GM18907 (cell line): ENCODE data around the gene RELT.

Experiments
- ATAC-seq: cut with Tn5 transposase; IDR thresholded peaks from one replicate; pipeline ENCODE4 v1.9.1; 2021; ENCODE audit warnings: mild to moderate bottlenecking, moderate library complexity; ENCODE audit not compliant: unreplicated experiment

Gene RELT

DNA sequence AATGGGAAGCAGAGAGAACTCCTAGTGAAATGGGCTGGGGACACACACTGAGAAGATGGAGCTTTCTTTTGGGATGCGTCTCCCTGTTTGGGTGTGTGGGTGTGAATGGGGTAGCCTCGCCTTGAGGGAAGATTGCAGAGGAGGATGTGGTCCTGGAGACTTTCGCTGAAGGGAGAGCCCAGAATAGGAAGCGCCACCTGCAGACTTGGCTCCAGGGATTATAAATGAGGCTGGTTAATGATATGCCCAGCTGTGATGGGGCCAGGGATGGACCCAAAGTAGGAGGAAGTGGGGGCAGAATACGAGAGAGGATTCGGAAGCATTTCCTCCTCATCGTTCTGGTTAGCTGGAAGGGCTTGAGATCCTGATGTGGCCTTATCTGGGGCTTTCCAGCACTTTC lies 13.7 kb downstream of the RELT start:
- ATAC-seq: no peak

DNA sequence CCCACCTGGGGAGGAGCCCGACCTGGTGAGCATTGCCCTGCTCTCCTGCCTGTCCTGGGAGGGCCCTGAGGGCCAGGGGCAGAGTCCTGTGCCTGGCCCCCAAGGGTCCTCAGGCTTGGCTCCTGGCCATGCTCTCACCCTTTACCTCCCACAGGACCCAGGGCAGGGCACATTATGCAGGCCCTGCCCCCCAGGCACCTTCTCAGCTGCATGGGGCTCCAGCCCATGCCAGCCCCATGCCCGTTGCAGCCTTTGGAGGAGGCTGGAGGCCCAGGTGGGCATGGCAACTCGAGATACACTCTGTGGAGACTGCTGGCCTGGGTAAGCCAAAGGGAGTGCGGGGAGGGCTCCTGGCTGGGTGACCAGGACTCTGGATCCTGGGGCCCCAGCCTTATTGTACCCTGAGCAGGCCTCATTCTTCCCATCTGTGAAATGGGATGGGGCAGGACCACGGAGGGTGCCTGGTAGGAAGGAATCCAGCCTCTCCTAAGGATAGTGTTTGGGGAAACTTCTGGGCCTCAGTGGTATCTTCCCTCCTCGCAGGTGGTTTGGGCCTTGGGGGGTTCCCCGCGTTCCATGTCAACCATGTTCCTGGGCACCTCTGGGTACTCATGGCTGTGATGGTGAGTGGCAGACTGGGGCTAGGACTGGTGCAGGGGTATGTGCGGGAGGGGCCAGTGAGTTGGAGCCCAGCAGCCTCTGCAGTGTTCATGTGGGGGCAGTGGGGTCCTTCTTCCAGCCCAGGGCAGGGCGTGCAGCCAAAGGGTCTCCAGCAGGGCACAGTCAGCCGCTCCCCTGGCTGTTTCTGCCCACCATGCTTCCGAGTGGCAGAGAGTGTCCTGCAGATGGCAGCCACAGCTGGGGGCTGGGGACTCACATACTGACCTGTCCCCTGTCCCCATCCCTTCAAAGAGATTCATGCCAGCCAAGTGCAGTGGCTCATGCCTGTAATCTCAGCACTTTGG lies 14.7 kb downstream of the RELT start:
- ATAC-seq: no peak

DNA sequence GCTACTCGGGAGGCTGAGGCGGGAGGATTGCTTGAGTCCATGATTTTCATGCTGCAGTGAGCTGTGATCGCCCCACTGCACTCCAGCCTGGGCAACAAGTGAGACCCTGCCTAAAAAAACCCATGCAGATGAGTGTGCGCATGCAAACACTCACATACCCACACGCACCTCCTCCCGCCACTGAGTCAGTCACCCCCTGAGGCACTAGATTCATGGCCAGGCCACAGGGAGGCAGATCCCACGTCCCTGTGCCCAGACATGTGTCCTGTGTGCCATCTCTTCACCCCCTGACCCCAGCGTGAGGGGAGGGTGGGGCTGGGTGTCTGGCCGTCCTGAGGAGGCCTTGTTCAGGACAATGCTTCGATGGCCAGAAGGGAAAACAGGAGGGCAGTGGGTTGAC lies 15.5 kb downstream of the RELT start:
- no peak for ATAC-seq

DNA sequence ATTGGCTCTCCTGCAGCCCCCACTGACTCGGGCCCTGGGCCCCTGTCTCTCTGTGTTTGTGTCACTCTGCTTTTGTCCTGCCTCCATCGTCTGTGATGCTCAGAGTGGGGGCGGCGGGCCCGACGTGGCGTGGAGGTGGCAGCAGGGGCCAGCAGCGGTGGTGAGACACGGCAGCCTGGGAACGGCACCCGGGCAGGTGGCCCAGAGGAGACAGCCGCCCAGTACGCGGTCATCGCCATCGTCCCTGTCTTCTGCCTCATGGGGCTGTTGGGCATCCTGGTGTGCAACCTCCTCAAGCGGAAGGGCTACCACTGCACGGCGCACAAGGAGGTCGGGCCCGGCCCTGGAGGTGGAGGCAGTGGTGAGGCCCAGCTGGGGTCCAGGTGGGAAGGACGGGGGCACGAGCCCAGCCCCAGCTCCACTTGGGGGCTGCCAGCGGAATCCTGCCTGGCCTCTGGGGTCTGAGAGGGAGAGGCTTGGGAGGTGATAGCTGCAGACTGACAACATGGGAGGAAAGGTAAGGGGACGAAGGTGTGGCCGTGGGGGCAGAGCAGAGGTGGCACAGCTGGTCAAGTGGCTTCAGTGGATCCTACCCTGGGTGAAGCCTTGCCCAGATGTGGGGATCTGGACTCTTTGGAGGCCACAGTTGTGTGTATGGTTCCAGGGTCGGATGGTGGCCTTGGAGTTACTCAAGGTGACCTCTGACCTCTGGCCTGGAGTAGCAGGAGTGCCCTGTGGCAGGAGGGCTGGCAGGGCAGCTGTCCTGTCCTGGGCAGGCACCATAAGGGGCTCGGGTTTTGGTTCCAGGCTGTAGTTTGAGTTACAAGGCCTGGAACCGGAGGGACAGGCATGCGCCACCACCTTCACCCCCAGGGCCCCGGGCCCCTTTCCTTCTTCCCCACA lies 16.2 kb downstream of the RELT start:
- no peak for ATAC-seq

DNA sequence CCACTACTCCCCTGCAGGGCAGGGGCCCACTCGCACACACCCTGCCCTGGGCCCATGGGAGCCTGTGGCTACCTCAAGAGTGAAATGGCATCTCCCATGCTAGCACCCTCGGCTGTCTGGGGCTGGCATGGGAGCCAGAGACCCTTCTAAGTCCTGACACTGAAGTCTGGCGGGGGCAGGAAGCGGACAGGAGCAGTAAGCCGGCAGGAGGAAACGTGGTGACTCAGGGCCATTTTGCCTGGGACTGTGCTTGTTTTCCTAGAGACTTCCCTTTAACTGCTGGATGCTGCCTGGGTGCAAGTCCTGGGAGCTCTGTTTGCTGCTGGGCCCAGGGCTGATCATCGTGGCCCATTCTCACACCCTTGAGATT lies 16.8 kb downstream of the RELT start:
- ATAC-seq: no peak

DNA sequence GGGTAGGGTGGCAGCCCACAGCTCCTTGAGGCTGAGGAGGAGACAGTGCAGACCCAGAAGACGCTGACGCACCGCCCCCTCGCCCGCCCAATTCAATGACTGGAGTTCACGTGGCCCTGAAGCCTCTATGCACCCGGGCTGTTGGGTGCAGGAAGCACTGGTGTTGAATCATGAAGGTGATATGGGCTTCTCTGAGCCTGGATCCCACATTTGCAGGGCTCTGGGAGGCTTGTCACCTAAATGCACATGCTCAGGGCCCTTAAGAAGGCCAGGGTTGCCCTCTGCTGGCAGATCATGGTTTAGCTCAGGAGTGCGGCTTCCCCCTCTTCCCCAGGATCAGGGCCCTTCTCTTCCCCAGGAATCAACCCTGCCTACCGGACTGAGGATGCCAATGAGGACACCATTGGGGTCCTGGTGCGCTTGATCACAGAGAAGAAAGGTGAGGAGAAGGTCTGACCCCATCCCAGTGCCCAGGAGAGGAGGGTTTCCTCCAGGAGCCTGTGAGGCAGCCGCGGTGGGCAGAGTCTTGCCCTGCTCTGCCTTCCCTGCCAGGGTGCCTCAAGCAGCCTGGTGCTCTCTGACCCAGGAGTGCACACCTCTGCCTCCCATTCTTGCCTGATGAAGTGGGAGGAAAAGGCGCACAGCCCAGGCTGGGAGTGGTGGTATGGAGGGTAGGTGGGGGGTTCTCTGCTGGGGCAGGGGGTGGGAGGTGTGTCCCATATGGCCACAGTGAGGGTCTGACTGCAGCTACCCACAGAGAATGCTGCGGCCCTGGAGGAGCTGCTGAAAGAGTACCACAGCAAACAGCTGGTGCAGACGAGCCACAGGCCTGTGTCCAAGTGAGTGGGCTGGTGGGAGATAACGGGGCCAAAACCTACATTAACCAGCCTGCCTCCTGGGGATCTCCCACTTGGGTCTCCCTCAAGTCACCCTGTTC lies 17.5 kb downstream of the RELT start:
- ATAC-seq: no peak

DNA sequence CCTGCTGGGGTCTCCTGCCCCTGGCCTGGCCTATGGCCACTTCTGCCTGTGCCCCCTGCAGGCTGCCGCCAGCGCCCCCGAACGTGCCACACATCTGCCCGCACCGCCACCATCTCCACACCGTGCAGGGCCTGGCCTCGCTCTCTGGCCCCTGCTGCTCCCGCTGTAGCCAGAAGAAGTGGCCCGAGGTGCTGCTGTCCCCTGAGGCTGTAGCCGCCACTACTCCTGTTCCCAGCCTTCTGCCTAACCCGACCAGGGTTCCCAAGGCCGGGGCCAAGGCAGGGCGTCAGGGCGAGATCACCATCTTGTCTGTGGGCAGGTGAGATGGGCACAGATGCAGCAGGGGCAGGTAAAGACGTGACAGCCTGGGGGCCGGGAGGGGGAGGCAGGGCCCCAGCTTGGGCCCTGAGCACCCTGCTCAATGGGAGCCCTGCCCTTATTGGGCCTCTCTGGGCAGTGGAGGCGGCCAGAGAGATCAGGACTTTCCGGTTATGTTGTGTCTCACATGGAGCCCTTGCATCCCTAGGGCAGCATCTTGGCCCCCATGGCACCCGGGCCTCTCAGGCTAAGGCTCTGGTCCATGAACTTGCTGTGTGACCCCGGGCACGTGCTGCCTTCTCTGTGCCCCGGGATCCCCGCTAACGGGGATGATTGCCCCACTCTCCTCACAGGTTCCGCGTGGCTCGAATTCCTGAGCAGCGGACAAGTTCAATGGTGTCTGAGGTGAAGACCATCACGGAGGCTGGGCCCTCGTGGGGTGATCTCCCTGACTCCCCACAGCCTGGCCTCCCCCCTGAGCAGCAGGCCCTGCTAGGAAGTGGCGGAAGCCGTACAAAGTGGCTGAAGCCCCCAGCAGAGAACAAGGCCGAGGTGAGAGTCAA lies 18.5 kb downstream of the RELT start:
- no peak for ATAC-seq

DNA sequence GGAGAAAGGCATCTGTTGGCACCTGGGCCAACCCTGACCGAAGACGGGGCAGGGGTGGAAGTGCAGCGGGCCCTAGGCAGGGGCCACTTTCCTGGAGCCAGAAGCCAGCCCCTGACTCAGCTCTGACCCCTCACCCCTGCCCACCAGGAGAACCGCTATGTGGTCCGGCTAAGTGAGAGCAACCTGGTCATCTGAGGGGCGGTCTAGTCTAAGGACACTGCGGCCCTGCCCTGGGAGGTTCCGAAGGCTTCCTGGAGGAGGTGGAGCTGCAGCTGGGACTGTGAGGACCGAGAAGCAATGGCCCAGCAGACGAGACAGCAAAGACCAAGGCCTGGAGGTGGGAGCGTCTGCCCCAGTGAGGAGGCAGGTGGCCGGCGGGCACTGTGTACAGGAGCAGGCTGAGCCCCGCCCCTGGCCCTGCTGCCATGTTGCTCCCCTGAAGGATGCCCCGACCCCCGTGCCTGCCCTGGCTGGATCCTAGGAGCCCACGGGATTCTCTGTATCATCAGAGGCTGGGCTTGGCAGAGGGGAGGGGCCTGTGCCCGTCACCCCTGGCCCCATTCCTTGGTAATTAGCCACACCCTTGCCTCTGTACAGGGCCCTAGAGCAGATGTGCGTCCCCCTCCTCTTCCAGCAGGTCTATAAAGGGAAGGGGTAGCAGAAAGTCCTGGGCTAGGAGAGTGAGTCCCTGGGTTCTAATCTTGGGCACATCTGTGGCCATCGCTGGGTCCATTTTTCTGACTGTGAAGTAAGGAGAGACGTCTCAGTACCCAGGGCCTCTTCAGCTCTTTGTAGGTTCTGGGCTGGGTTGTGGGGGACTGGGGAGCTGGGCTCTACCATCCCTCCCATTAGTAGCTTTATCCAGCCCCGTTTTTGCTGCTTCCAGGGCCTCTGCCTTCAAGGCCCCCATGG lies 19.4 kb downstream of the RELT start:
- no peak for ATAC-seq

DNA sequence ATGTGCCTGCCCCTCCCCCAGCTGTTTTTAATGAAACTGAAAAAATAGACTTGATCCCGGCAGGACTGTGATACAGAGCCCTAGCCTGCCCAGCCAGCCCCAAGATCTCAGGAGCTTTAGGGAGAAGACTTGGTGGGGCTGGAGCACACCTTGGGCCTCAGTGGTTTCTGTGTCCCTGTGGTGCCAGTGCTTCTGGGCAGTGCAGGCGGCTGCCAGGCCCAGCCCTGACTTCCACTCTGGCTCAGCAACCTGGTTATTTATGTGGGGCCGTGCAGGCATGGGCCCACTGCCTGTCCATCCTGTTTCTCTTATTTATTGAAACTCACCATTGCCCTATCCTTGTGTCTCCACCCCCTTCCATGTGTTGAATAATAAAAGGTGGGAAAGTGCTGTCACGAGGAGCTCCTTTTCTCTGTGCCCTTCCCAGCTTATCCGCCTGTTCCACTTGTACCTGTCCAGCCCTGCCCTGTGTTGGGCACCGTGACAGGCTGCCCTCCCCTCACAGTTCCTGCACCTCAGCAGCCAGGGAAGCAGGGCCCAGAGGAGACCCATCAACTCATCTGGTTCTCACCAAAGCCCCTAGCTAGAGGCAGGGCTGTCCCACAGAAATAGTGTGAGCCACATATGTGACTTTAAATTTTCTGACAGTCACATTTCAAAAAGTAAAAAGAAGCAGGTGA lies 20.2 kb downstream of the RELT start:
- no peak for ATAC-seq

DNA sequence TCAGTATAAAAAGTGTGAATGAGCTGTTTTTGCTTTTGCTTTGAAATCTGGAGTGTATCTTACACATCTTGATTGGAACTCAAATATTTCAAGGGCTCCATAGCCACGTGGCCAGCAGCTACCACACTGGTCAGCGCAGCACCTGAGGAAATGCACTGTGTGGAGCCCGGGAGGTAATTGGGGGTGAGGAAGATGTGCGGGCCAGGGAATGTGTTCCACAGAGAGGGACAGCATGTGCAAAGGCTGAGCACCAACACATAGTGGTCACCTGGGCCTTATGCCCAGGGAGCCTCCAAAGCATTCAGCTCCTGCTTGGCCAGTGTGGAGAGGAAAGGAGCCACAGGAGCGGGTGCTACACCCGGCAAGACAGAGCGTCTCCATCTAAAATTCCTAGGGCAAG lies 20.8 kb downstream of the RELT start:
- no peak for ATAC-seq

DNA sequence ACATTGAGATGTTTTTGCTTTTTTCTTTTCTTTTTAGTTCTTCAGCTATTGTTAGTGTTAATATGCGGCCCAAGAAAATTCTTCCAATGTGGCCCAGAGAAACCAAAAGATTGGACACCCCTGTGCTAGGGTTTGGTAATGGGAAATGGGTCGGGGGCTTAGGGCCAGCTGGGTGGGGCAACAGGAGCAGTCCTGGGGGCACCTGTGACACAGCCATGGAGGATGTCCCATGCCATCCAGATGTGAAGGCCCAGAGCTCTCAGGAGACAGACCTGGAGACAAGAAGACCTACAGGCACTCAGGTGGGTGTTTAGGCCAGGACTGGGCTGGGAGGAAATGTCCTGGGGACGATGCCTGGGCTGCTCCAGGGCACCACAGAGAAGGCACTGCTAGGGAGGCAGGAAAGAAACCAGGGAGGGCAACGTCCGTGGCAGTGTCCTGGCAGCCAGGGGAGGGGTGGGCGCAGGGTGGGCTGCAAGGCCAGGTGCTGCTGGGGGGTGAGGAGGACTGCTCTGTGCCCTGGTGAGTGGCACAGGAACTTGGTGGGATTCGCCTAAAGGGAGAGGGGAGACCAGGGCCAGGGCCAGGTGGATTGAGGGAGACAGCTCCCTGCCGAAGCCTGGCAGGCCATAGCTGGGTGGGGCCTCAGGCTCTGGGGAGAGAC lies 21.4 kb downstream of the RELT start:
- ATAC-seq: no peak

DNA sequence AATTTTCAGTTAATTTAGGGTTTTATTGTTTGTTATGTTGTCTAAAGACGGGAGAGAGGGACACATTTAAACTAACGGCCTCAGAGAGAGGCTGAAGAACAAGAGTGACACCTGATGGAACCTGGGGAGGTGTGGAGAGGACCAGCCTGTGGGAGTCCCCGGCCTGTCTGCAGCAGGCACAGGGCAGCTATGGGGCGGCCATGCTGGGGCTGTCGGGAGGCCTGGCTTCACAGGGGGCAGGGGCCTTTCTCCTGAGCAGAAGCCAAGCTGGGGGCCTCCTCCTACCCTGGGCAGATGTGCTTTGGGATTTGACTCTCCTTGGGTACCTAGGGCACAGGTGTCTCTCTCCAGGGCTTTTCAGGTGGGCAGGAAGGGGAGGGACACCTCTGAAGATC lies 21.9 kb downstream of the RELT start:
- no peak for ATAC-seq

DNA sequence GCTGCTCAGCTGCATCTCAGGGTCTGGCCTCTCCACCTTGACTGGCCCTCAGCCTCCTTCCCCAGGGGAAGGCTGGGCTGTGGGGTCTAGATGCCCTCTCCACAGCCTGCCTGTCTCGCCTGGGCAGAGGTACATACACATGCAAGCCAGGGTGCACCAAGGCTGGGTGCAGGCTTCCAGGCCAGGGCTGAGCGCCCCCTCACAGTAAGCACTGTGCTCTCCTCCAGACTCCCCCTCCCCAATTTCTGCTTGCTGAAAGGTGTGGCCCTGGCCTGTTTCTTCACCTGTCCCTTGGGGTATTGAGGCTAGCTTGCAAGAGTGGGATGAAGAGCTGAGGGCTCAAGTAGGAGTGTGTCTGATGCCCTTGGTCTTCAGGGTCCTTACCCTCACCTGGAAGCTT lies 22.5 kb downstream of the RELT start:
- ATAC-seq: no peak

DNA sequence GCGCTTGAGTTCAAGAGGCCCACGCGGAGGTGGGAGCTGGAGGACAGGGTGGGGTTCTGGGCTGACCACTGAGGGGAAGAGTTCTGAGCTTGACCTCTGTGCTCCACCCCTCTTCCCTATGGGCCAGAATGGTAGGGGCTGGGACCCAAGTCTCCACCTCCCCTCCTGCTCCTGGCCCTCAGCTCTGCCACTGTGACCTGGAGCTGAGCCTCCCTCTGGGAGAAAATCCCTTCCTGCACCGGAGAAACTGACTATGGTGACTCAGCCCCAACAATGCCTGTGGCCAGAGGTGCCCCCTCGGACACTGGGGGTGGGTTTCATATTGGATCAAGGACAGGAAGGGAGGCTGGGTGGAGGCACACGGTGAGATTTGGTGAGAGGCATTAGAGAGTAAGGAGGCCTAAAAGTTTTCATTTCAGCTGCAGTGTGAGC lies 23.0 kb downstream of the RELT start:
- ATAC-seq: no peak

DNA sequence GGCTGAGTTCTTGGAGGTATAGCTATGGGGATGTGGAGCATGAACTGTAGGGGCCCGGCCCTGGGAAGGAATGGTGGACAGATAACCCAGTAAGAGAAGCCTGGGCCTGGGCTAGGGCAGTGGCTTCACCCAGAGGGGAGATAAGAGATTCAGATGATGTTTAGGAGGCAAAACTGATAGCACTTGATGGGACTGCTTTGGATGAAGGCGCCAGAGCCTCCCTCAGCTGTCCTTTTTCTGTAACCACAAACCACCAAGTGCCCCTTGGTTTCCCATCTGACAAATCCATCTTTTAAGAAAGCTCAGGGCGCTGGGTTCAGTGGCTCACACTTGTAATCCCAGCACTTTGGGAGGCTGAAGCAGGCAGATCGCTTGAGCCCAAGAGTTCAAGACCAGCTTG lies 23.4 kb downstream of the RELT start:
- no peak for ATAC-seq

DNA sequence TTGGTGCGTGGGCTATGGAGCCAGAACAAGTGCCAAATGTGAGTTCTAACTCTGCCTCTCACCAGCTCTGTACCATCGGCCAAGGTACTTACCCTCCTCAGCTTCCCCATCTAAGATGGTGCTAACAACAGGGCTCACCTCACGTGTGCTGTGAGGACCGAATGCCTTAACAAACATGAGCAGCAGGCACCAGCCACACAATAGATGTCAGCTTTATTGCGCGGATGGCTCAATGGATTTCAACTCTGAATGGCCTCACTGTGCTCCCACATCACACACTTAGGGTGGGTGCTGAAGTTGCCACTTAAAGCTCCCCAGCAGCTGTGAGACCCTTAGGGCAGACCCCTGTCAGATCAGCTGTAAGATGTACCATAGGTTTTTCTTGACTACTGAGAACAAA lies 24.1 kb downstream of the RELT start:
- no peak for ATAC-seq

DNA sequence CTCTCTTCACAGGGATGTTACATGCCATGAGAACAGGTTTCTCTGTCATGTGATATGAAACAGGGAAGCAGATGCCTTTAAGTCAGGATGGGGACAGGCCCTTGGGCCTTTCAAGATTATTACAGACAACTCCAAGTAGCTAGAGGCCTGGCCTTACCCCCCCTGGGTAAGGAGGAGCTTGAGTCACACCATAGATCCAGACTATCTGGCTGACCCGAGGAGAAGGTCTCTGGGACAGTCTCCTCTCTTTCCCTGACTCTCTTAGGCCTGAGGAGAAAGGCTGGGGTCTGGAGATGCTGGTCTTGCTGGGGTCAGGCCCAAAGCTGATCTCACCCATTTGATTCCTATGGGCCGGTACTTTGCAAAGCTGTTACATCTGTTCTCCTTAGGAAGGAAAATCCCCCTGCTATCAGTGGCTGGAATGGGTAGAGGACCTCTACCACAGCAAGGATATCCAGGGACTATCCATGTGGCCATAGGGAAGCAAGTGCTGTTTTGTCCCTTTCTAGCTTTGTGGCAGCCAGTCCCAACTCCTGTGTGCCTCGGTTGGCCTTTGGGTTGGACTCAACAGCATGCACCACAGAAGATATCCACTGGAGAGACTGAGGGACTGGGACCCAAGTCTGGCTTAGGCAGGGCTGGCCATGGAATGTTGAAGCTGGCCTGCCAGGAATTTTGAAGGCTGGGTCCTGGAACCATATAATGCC lies 25.2 kb downstream of the RELT start:
- ATAC-seq: no peak
